ENCODE results near the gene COA1. TPM values are rescaled to one million over a fixed set of nuclear protein-coding genes. Genes with fewer than 3 reads are reported as not detected.

Gene COA1
- total and polyA plus RNA-seq, 9 of the 15 experiments (the other 6 are each of a cell fraction or from before 2014, with no cell fraction given): 98.9 to 463 (median 181) TPM

DNA sequence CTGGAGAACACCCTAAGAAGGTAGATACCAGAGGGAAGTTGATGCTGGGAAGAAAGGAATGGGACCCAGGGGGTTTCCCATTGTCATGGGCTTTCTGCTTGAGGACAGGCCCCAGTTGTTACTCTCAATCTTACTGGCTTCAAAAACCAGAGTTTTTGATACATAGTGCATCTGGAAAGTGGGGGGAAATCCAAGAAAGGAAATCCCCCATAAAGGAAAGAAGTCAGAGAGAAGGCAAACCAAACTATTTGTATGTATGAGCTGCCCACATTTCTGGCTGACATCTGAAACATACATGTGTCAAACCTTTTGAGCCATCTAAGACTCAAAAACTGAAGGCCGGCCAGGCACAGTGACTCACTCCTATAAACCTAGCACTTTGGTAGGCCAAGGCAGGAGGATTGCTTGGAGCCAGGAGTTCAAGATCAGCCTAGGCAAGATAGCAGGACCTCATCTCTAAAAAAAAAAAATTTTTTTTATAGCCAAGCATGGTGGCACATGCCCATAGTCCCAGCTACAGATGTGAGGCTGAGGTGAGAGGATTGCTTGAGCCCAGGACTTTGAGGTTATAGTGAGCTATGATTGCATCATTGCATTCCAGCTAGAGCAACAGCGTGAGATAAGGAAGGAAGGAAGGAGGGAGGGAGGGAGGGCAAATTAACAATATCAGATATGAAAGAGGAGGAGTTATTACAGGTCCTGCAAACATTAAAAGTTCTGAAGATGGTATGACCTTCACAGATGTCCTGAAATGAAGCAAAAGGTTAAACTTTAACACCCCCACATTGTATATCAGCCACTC is 6.7 kb upstream of the COA1 start (continued):
- TF ChIP-seq ATF1 (CRISPR knock-in tag; IDR thresholded peaks at IDR 0.05): no peak
- TF ChIP-seq ATF1 (tag; IDR thresholded peaks at IDR 0.05): peak; percentile 17; the same call in 1 of the 2 replicates
- TF ChIP-seq FOXJ2 (tag; IDR thresholded peaks at IDR 0.05): peak; percentile 74; the same call in 1 of the 2 replicates
- TF ChIP-seq, protein P1, sequence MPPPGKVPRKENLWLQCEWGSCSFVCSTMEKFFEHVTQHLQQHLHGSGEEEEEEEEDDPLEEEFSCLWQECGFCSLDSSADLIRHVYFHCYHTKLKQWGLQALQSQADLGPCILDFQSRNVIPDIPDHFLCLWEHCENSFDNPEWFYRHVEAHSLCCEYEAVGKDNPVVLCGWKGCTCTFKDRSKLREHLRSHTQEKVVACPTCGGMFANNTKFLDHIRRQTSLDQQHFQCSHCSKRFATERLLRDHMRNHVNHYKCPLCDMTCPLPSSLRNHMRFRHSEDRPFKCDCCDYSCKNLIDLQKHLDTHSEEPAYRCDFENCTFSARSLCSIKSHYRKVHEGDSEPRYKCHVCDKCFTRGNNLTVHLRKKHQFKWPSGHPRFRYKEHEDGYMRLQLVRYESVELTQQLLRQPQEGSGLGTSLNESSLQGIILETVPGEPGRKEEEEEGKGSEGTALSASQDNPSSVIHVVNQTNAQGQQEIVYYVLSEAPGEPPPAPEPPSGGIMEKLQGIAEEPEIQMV (tag; conservative IDR thresholded peaks at IDR 0.05; ENCODE audit: low read depth): 0 out of 2 replicates have a peak, but pooled peaks have one; percentile 2
- 0 out of 2 replicates have a peak, but pooled peaks have one; percentile 11 for TF ChIP-seq PTRF (tag; IDR thresholded peaks at IDR 0.05)
- no peak for TF ChIP-seq ZNF274 (IDR thresholded peaks at IDR 0.05; ENCODE audit: borderline replicate concordance, low read depth, low read length)
- peak; percentile 53; the same call in 1 of the 2 replicates for TF ChIP-seq ZEB2 (IDR thresholded peaks at IDR 0.05)
- TF ChIP-seq BACH1 (tag; IDR thresholded peaks at IDR 0.05): peak; percentile 53; the same call in 1 of the 2 replicates
- TF ChIP-seq CTBP1 (IDR thresholded peaks at IDR 0.05; ENCODE audit: borderline replicate concordance): peak; percentile 45; the same call in 1 of the 2 replicates
- TF ChIP-seq L3MBTL2 (IDR thresholded peaks at IDR 0.05): peak; percentile 92
- 0 out of 2 replicates have a peak, but pooled peaks have one; percentile 82 for TF ChIP-seq ZNF584 (CRISPR knock-in tag; IDR thresholded peaks at IDR 0.05; ENCODE audit: low read depth)
- TF ChIP-seq EP300 (IDR thresholded peaks at IDR 0.05; ENCODE audit: low read length): peak; percentile 70
- TF ChIP-seq KHSRP (IDR thresholded peaks at IDR 0.05): no peak
- no peak for TF ChIP-seq OTX1 (CRISPR knock-in tag; IDR thresholded peaks at IDR 0.05)
- TF ChIP-seq XRCC3 (IDR thresholded peaks at IDR 0.05): no peak
- no peak for TF ChIP-seq SP1 (CRISPR knock-in tag; IDR thresholded peaks at IDR 0.05)
- peak; percentile 37; the same call in 1 of the 2 replicates for TF ChIP-seq MTA3 (IDR thresholded peaks at IDR 0.05; ENCODE audit: borderline replicate concordance)
- TF ChIP-seq, protein P2, sequence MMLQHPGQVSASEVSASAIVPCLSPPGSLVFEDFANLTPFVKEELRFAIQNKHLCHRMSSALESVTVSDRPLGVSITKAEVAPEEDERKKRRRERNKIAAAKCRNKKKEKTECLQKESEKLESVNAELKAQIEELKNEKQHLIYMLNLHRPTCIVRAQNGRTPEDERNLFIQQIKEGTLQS (IDR thresholded peaks at IDR 0.05): peak; percentile 98
- TF ChIP-seq, protein P2 (CRISPR knock-in tag; conservative IDR thresholded peaks at IDR 0.05): 0 out of 2 replicates have a peak, but pooled peaks have one; percentile 54
- peak; percentile 91 for TF ChIP-seq JUND (IDR thresholded peaks at IDR 0.05; ENCODE audit: borderline replicate concordance, low read depth, low read length)
- peak; percentile 88; the same call in 1 of the 3 replicates for TF ChIP-seq JUND (tag; IDR thresholded peaks at IDR 0.05; ENCODE audit: borderline replicate concordance, low read depth, low read length)
- no peak for TF ChIP-seq PYGO2 (tag; IDR thresholded peaks at IDR 0.05)
- no peak for TF ChIP-seq ZNF408 (CRISPR knock-in tag; IDR thresholded peaks at IDR 0.05; ENCODE audit: low read depth)
- peak; percentile 68 for TF ChIP-seq MYC (IDR thresholded peaks at IDR 0.05; ENCODE audit: low read depth, low read length)
- TF ChIP-seq MYC (CRISPR knock-in tag; IDR thresholded peaks at IDR 0.05; ENCODE audit: borderline replicate concordance, low read depth): no peak
- 0 out of 2 replicates have a peak, but pooled peaks have one; percentile 47 for TF ChIP-seq ZNF583 (CRISPR knock-in tag; IDR thresholded peaks at IDR 0.05)
- TF ChIP-seq ZBTB17 (CRISPR knock-in tag; IDR thresholded peaks at IDR 0.05): 0 out of 2 replicates have a peak, but pooled peaks have one; percentile 43
- TF ChIP-seq NELFE (IDR thresholded peaks at IDR 0.05; ENCODE audit: insufficient read depth, insufficient read length): no peak
- TF ChIP-seq KLF6 (CRISPR knock-in tag; IDR thresholded peaks at IDR 0.05; ENCODE audit: borderline replicate concordance): 0 out of 2 replicates have a peak, but pooled peaks have one; percentile 41
- TF ChIP-seq ARID1B (IDR thresholded peaks at IDR 0.05): peak; percentile 78
